Breast epithelium (tissue), 3 donors: ENCODE measurements around the gene TRAM2.

Experiments used
- CTCF ChIP-seq, 3 donors: fragments of 450-650 bp; IDR thresholded peaks; one replicate each; pipeline ENCODE4 v1.5.1; 2016 to 2017; ENCODE audit warnings: antibody characterized with exemption in 3 of 3, mild to moderate bottlenecking in 3 of 3, moderate library complexity in 3 of 3
- POLR2A ChIP-seq: fragments of 450-650 bp; IDR thresholded peaks from one replicate; pipeline ENCODE4 v1.6.1; 2016; ENCODE audit warnings: antibody characterized with exemption, mild to moderate bottlenecking, moderate library complexity
- POLR2AphosphoS5 ChIP-seq, 3 donors: sonication (generic); formaldehyde crosslinking; IDR thresholded peaks; one replicate each; pipeline ENCODE4 v1.6.1; 2017; ENCODE audit warnings: antibody characterized with exemption in 3 of 3

- no peak for TF ChIP-seq CTCF (IDR thresholded peaks at IDR 0.05)
- TF ChIP-seq POLR2A = no peak
- no peak for TF ChIP-seq POLR2AphosphoS5 (IDR thresholded peaks at IDR 0.05)
Measured at GRCh38 chr6:52605610-52606185, 28.8 kb upstream of the TRAM2 start.
